HG02588 (cell line): ENCODE results near the gene GIT2.
A peak's percentile ranks its signal among the peaks of the same experiment; 100 is the strongest.
"Not testable (repeated sequence)": the region's sequence is repeated elsewhere in the genome, so short reads cannot be mapped to it uniquely, and the experiment has no call there.

Experiments
- ATAC-seq: cut with Tn5 transposase; IDR thresholded peaks from one replicate; pipeline ENCODE4 v1.9.1; 2021; ENCODE audit warnings: mild to moderate bottlenecking, moderate library complexity; ENCODE audit not compliant: unreplicated experiment

GIT2 gene

GRCh38 chr12:110006115-110006514 is 9.9 kb upstream of the GIT2 start:
- no peak for ATAC-seq

- ATAC-seq: peak; percentile 45
Observed at GRCh38 chr12:110005319-110005973, 9.3 kb upstream of the GIT2 start.

GRCh38 chr12:110004598-110004997 is 8.4 kb upstream of the GIT2 start:
- peak; percentile 53 for ATAC-seq

GRCh38 chr12:110002676-110003515 is 6.7 kb upstream of the GIT2 start:
- ATAC-seq: no peak

- ATAC-seq: no peak
Observed at GRCh38 chr12:110001596-110001995, 5.4 kb upstream of the GIT2 start.

- no peak for ATAC-seq
Observed at GRCh38 chr12:109999983-110000505, 3.9 kb upstream of the GIT2 start.

- no peak for ATAC-seq
Observed at GRCh38 chr12:109999649-109999971, 3.4 kb upstream of the GIT2 start.

GRCh38 chr12:109998904-109999648 is 2.9 kb upstream of the GIT2 start, which contains the start of gene ANKRD13A:
Gene ANKRD13A (plus strand): TSS chr12:109999430. CDS start chr12:109999689, 259 bp downstream.
- peak; percentile 51 for ATAC-seq

- ATAC-seq: no peak
Observed at GRCh38 chr12:109998241-109998903, 2.2 kb upstream of the GIT2 start.

GRCh38 chr12:109997393-109997792 is 1.2 kb upstream of the GIT2 start:
- ATAC-seq: no peak

GRCh38 chr12:109996483-109996853 is 300 bp upstream of the GIT2 start:
- ATAC-seq: no peak

- no peak for ATAC-seq
Observed at GRCh38 chr12:109995361-109995685, 845 bp downstream of the GIT2 start.

GRCh38 chr12:109994401-109995175 is 1.6 kb downstream of the GIT2 start:
- no peak for ATAC-seq

GRCh38 chr12:109993091-109993490 is 3.1 kb downstream of the GIT2 start:
- ATAC-seq: no peak

GRCh38 chr12:109991586-109991985 is 4.6 kb downstream of the GIT2 start:
- ATAC-seq: no peak

GRCh38 chr12:109989380-109989779 is 6.8 kb downstream of the GIT2 start:
- no peak for ATAC-seq

- no peak for ATAC-seq
Observed at GRCh38 chr12:109988903-109989302, 7.3 kb downstream of the GIT2 start.

GRCh38 chr12:109988274-109988673 is 7.9 kb downstream of the GIT2 start:
- ATAC-seq: no peak

- no peak for ATAC-seq
Observed at GRCh38 chr12:109987615-109988014, 8.6 kb downstream of the GIT2 start.

- ATAC-seq: not testable (repeated sequence)
Observed at GRCh38 chr12:109986236-109986635, 9.9 kb downstream of the GIT2 start.
